Calu3 (cell line): Measurements from ENCODE around the gene DNAJC9. TPM values are rescaled to one million over a fixed set of nuclear protein-coding genes. Genes with fewer than 3 reads are reported as not detected.

Experiments used
- BruUV-seq: library from RNA; stranded (reverse); fragments of 400-500 nt; replicated peaks from 2 replicates; lab custom pipeline; 2021; lab: Mats Ljungman, UMichigan
- CTCF ChIA-PET: fragments of 300-600 bp; sonication (Branson Sonifier 250); formaldehyde crosslinking; loops from one replicate; lab custom pipeline; 2022; ENCODE audit warnings: antibody characterized with exemption; lab: Charles Lee
- DNase-seq: peaks from one replicate; pipeline ENCODE4 v3.0.0; 2022
- H3K27ac Mint-ChIP-seq: one replicate; pipeline ENCODE4 v1.8.0; 2022; ENCODE audit warnings: mixed read lengths; ENCODE audit not compliant: unreplicated experiment
- H3K27me3 Mint-ChIP-seq: one replicate; pipeline ENCODE4 v1.8.0; 2022; ENCODE audit warnings: mixed read lengths; ENCODE audit not compliant: unreplicated experiment
- H3K36me3 Mint-ChIP-seq: one replicate; pipeline ENCODE4 v1.8.0; 2022; ENCODE audit warnings: mild to moderate bottlenecking, moderate library complexity, mixed read lengths; ENCODE audit not compliant: insufficient read depth, unreplicated experiment
- H3K4me1 Mint-ChIP-seq: one replicate; pipeline ENCODE4 v1.8.0; 2022; ENCODE audit warnings: mild to moderate bottlenecking, low read depth, mixed read lengths; ENCODE audit not compliant: unreplicated experiment
- H3K4me3 Mint-ChIP-seq: one replicate; pipeline ENCODE4 v1.8.0; 2022; ENCODE audit warnings: mild to moderate bottlenecking, low read depth, moderate library complexity, mixed read lengths; ENCODE audit not compliant: unreplicated experiment
- H3K9me3 Mint-ChIP-seq: one replicate; pipeline ENCODE4 v1.8.0; 2022; ENCODE audit warnings: low read depth, mixed read lengths; ENCODE audit not compliant: unreplicated experiment
- CTCF ChIP-seq: fragments of 200-600 bp; IDR thresholded peaks from one replicate; pipeline ENCODE4 v1.8.0; 2022; ENCODE audit warnings: antibody characterized with exemption; ENCODE audit not compliant: unreplicated experiment
- intact Hi-C: fragments of 100-400 bp; cut with micrococcal nuclease; formaldehyde crosslinking; loops from one replicate; pipeline ENCODE4 v1.10.0; 2022; ENCODE audit not compliant: unreplicated experiment
- total RNA-seq: library from RNA; stranded (reverse); gene quantifications from 2 replicates; pipeline ENCODE4 v1.2.3, GENCODE V29; 2022

The DNAJC9 gene
- total RNA-seq, 1 experiment from 2014 or later: 39.8 TPM

- Mint-ChIP-seq H3K4me1 (no peaks in the 10 kb centered on the region), H3K27me3 (no peaks in the 10 kb centered on the region), H3K9me3 (no peaks in the 10 kb centered on the region), H3K36me3 (peaks cover 5% of the 10 kb centered on the region), H3K4me3 (no peak overlapping the region), H3K27ac (no peak overlapping the region)
- intact Hi-C loops: no loop called here
- CTCF ChIA-PET: interaction anchor here (0.6 kb wide), 1 partner anchor 415 kb away, joined by 5 read pairs; no protein-coding TSS in a partner anchor
- TF ChIP-seq CTCF: no peak
- BruUV-seq: no TSS peak
- no peak for DNase-seq
These were observed 35.8 kb downstream of the DNAJC9 start for GRCh38 chr10:73211106-73211811.

- peaks cover 6% of the 10 kb centered on the region for H3K9me3 Mint-ChIP-seq
- H3K36me3 Mint-ChIP-seq: peaks cover 5% of the 10 kb centered on the region
- no peak overlapping the region for H3K27ac Mint-ChIP-seq
- CTCF ChIA-PET: no interaction called here
- H3K27me3 Mint-ChIP-seq: no peaks in the 10 kb centered on the region
- no peaks in the 10 kb centered on the region for H3K4me1 Mint-ChIP-seq
- no peak for TF ChIP-seq CTCF
- intact Hi-C loops: no loop called here
- H3K4me3 Mint-ChIP-seq: no peak overlapping the region
- no TSS peak for BruUV-seq
- DNase-seq: no peak
These were observed 36.5 kb downstream of the DNAJC9 start for GRCh38 chr10:73210395-73211105.

GRCh38 chr10:73209705-73210104 lies 37.4 kb downstream of the DNAJC9 start:
- Mint-ChIP-seq H3K4me3 (no peak overlapping the region), H3K27ac (no peak overlapping the region)
- no TSS peak for BruUV-seq

GRCh38 chr10:73207883-73208282 lies 39.2 kb downstream of the DNAJC9 start:
- DNase-seq: no peak
- intact Hi-C loops: no loop called here
- Mint-ChIP-seq H3K4me3 (no peak overlapping the region), H3K36me3 (peaks cover 5% of the 10 kb centered on the region), H3K27me3 (no peaks in the 10 kb centered on the region), H3K27ac (no peak overlapping the region), H3K9me3 (peaks cover 6% of the 10 kb centered on the region), H3K4me1 (no peaks in the 10 kb centered on the region)
- TF ChIP-seq CTCF: no peak
- BruUV-seq: no TSS peak
- CTCF ChIA-PET: no interaction called here

More at GRCh38 chr10:73209705-73210104, 37.4 kb downstream of the DNAJC9 start:
- Mint-ChIP-seq H3K36me3 (peaks cover 5% of the 10 kb centered on the region), H3K9me3 (peaks cover 6% of the 10 kb centered on the region), H3K4me1 (no peaks in the 10 kb centered on the region), H3K27me3 (no peaks in the 10 kb centered on the region)
- intact Hi-C loops: no loop called here
- CTCF ChIA-PET: no interaction called here
- TF ChIP-seq CTCF: no peak
- no peak for DNase-seq
